ENCODE results near the gene C11orf98.
"Not testable (repeated sequence)": the region's sequence is repeated elsewhere in the genome, so short reads cannot be mapped to it uniquely, and the experiment has no call there.

C11orf98 gene

DNA sequence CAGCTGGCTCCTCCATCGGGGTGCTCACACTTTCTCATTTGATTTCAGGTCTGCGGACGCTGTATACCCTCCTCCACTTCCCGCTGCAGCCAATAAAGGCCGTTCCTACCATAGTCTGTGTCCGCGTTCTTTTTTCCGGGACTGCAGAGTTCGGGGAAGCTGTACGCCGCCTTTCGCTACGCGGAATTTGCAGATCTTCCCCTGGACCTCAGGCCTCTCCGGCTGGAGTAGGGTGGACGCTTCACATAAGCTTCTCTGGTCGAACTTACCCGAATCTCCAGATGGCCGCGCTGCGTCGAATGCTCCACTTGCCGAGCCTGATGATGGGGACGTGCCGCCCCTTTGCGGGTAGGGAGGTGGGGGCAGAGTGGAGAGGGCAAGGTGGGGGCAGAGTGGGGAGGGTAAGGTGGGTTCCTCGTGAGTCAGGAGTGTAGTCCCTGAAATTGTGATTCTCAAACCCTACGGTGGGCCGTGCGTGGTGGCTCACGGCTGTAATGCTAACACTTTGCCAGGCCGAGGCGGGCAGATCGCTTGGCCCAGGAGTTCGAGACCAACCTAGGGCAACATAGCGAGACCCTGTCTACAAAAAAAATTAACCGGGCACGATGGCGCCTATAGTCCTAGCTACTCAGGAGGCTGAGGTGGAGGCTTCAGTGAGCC, 719 bp upstream of the C11orf98 start:
- no peak for TF ChIP-seq CTCF (IDR thresholded peaks at IDR 0.05; ENCODE audit: insufficient read depth, low read length, missing control alignments)
- no peak for DNase-seq (ENCODE audit: low read depth, low spot score)
- H3K4me3 ChIP-seq (ENCODE audit: low read depth, low read length): peak overlapping the region; percentile 92
- POLR2A ChIA-PET: interaction anchor here (0.5 to 3.3 kb wide), 40 partner anchors 9 to 271 kb away, joined by 3 to 58 read pairs (median 8); partner anchors contain the start of genes B3GAT3, EEF1G, GANAB and HNRNPUL2
- CTCF ChIA-PET: interaction anchor here (0.7 to 6.1 kb wide), 11 partner anchors 12 to 271 kb away, joined by 3 to 26 read pairs (median 3); partner anchors contain the start of genes BSCL2, GNG3 and TUT1

GRCh38 chr11:62664405-62665074, 470 bp downstream of the C11orf98 start:
- H3K4me3 ChIP-seq (ENCODE audit: low read depth, low read length): peak overlapping the region; percentile 92
- ChIA-PET POLR2A (interaction anchor here (0.6 to 3.3 kb wide), 41 partner anchors 7 to 270 kb away, joined by 3 to 58 read pairs (median 8); partner anchors contain the start of genes B3GAT3, EEF1G, GANAB and HNRNPUL2), CTCF (interaction anchor here (0.8 to 6.1 kb wide), 12 partner anchors 10 to 270 kb away, joined by 3 to 26 read pairs (median 3); partner anchors contain the start of genes BSCL2, GNG3 and TUT1)
- DNase-seq (ENCODE audit: low read depth, low spot score): no peak
- no peak for TF ChIP-seq CTCF (IDR thresholded peaks at IDR 0.05; ENCODE audit: insufficient read depth, low read length, missing control alignments)

GRCh38 chr11:62656796-62657429, 8.1 kb downstream of the C11orf98 start:
- ChIA-PET CTCF (interaction anchor here (0.7 to 1.3 kb wide), 3 partner anchors 15 to 130 kb away, joined by 3 read pairs; partner anchors contain the start of genes LBHD1, TMEM179B and UQCC3), POLR2A (interaction anchor here (0.6 to 1.8 kb wide), 4 partner anchors 8 to 65 kb away, joined by 3 to 9 read pairs (median 4); partner anchors contain the start of genes C11orf98, CSKMT and TUT1)
- no peak for TF ChIP-seq CTCF (IDR thresholded peaks at IDR 0.05; ENCODE audit: insufficient read depth, low read length, missing control alignments)
- no peak for DNase-seq (ENCODE audit: low read depth, low spot score)
- no peak overlapping the region for H3K4me3 ChIP-seq (ENCODE audit: low read depth, low read length)

DNA sequence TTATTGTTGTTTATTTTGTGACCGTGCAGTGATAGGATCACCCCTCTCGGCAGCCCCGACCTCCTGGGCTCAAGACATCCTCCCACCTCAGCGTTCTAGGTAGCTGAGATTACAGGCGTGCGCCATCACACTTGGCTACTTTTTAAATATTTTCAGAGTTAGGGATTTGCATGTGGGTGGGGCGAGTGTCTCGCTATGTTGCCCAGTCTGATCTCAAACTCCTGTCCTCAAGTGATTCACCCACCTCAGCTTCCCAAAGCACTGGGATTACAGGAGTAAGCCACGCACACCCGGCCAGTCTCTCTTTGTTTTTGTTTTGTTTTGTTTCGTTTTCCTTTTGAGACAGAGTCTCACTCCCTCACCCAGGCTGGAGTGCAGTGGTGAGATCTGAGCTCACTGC, 10.7 kb downstream of the C11orf98 start:
- no peak for TF ChIP-seq CTCF (IDR thresholded peaks at IDR 0.05; ENCODE audit: insufficient read depth, low read length, missing control alignments)
- H3K4me3 ChIP-seq (ENCODE audit: low read depth, low read length): no peak overlapping the region
- POLR2A ChIA-PET: no interaction called here
- CTCF ChIA-PET: interaction anchor here (0.7 to 2.0 kb wide), 2 partner anchors 9 to 11 kb away, joined by 3 to 6 read pairs; partner anchors contain the start of genes C11orf98 and CSKMT
- no peak for DNase-seq (ENCODE audit: low read depth, low spot score)

GRCh38 chr11:62652161-62653006, 12.6 kb downstream of the C11orf98 start:
- ChIA-PET POLR2A (interaction anchor here (0.5 to 1.4 kb wide), 17 partner anchors 8 to 257 kb away, joined by 3 to 58 read pairs (median 4); partner anchors contain the start of genes B3GAT3, C11orf98, CSKMT and LBHD1), CTCF (interaction anchor here (0.9 kb wide), 1 partner anchor 43 kb away, joined by 4 read pairs; no protein-coding TSS in a partner anchor)
- DNase-seq (ENCODE audit: low read depth, low spot score): no peak
- no peak for TF ChIP-seq CTCF (IDR thresholded peaks at IDR 0.05; ENCODE audit: insufficient read depth, low read length, missing control alignments)
- peak overlapping the region; percentile 83 for H3K4me3 ChIP-seq (ENCODE audit: low read depth, low read length)

DNA sequence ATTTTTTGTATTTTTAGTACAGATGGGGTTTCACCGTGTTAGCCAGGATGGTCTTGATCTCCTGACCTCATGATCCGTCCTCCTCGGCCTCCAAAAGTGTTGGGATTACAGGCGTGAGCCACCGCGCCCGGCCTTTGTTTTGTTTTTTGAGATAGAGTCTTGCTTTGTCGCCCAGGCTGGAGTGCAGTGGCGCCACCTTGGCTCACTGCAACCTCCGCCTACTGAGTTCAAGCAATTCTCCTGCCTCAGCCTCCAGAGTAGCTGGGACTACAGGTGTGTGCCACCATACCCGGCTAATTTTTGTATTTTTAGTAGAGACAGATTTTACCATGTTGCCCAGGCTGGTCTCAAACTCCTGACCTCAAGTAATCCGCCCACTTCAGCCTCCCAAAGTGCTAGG, 14.7 kb downstream of the C11orf98 start:
- CTCF ChIA-PET: interaction anchor here (0.9 kb wide), 1 partner anchor 255 kb away, joined by 3 read pairs; no protein-coding TSS in a partner anchor
- H3K4me3 ChIP-seq (ENCODE audit: low read depth, low read length); POLR2A ChIA-PET; DNase-seq (ENCODE audit: low read depth, low spot score): not testable (repeated sequence)
